Esophagus muscularis mucosa (tissue), 3 donors: ENCODE data around the gene ANKRD2.

Experiments
- CTCF ChIP-seq, 3 experiments: fragments of 200-600 bp in 2 of 3; fragments of 450-650 bp in 1 of 3; sonication (generic) in 2 of 3; IDR thresholded peaks; one replicate each; pipeline ENCODE4 v1.5.1; 2017 to 2019; ENCODE audit warnings: antibody characterized with exemption in 3 of 3, mild to moderate bottlenecking in 2 of 3, moderate library complexity in 1 of 3
- POLR2AphosphoS5 ChIP-seq, 2 donors: sonication (generic); formaldehyde crosslinking; IDR thresholded peaks; one replicate each; pipeline ENCODE4 v1.6.1; 2017; ENCODE audit warnings: antibody characterized with exemption in 2 of 2

- TF ChIP-seq CTCF (IDR thresholded peaks at IDR 0.05) = no peak
- no peak for TF ChIP-seq POLR2AphosphoS5 (IDR thresholded peaks at IDR 0.05)
These were observed 4.7 kb upstream of the ANKRD2 start for GRCh38 chr10:97567891-97568290.
